Ectodermal cell (in vitro differentiated cells): ENCODE results near the gene SPATS2.
"Not testable (repeated sequence)": the region's sequence is repeated elsewhere in the genome, so short reads cannot be mapped to it uniquely, and the experiment has no call there.

Source experiments
- H3K27ac ChIP-seq: 2 replicates; pipeline ENCODE4 v1.7.0; 2013; ENCODE audit warnings: mild to moderate bottlenecking, low read depth, low read length; ENCODE audit not compliant: insufficient read depth, poor library complexity, severe bottlenecking
- H3K27me3 ChIP-seq: 2 replicates; pipeline ENCODE4 v1.7.0; 2013; ENCODE audit warnings: mild to moderate bottlenecking, low read length; ENCODE audit not compliant: insufficient read depth, control insufficient read depth, poor library complexity, severe bottlenecking
- H3K36me3 ChIP-seq: one replicate; pipeline ENCODE4 v1.7.0; 2013; ENCODE audit warnings: low read length; ENCODE audit not compliant: control insufficient read depth, insufficient read depth
- H3K4me1 ChIP-seq: one replicate; pipeline ENCODE4 v1.7.0; 2013; ENCODE audit warnings: low read length; ENCODE audit not compliant: control insufficient read depth, insufficient read depth
- H3K4me3 ChIP-seq: 2 replicates; pipeline ENCODE4 v1.7.0; 2013; ENCODE audit warnings: low read depth, low read length, control low read depth; ENCODE audit not compliant: insufficient read depth
- H3K9me3 ChIP-seq: 2 replicates; pipeline ENCODE4 v1.7.0; 2013; ENCODE audit warnings: mild to moderate bottlenecking, low read length, moderate library complexity; ENCODE audit not compliant: control insufficient read depth
- WGBS, 2 experiments: methylation state at CpG; one replicate each; pipeline ENCODE4 v1.1.7; 2013; ENCODE audit warnings: missing lambda C conversion rate in 2 of 2; 5-methylcytosine and 5-hydroxymethylcytosine counted together

The SPATS2 gene

GRCh38 chr12:49330032-49330619, 37.1 kb upstream of the SPATS2 start:
- WGBS, 2 experiments, result 95 to 98% methylated on average over 7 of the region's 7 CpGs
- Histone ChIP-seq H3K27me3 (peaks cover 34% of the 10 kb centered on the region), H3K36me3 (peaks cover 42% of the 10 kb centered on the region), H3K9me3 (no peaks in the 10 kb centered on the region), H3K27ac (no peak overlapping the region), H3K4me3 (no peak overlapping the region), H3K4me1 (no peaks in the 10 kb centered on the region)

DNA sequence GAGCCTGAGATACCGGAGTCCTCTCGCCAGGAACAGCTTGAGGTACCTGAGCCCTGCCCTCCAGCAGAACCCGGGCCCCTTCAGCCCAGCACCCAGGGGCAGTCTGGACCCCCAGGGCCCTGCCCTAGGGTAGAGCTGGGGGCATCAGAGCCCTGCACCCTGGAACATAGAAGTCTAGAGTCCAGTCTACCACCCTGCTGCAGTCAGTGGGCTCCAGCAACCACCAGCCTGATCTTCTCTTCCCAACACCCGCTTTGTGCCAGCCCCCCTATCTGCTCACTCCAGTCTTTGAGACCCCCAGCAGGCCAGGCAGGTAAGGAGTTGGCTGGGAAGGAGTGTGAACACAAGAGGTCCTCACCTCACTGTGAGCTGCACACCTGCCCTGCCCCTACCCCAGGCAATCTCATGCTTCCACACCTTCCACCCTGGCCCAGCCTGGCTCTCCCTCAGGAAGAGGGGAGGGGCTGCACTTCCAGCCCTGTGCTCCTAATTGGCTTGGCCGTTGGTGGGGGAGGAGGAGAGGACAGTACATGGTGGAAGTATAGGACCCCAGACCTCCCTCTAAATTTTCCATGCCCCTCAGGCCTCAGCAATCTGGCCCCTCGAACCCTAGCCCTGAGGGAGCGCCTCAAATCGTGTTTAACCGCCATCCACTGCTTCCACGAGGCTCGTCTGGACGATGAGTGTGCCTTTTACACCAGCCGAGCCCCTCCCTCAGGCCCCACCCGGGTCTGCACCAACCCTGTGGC, 36.5 kb upstream of the SPATS2 start:
- Histone ChIP-seq H3K36me3 (peaks cover 38% of the 10 kb centered on the region), H3K27ac (no peak overlapping the region), H3K9me3 (no peaks in the 10 kb centered on the region), H3K4me1 (no peaks in the 10 kb centered on the region), H3K4me3 (no peak overlapping the region), H3K27me3 (peaks cover 41% of the 10 kb centered on the region)
- 89 to 93% methylated on average over 14 of the region's 14 CpGs for WGBS, 2 experiments

- H3K4me1 ChIP-seq, result no peaks in the 10 kb centered on the region
- no peak overlapping the region for H3K4me3 ChIP-seq
- no peak overlapping the region for H3K27ac ChIP-seq
- H3K9me3 ChIP-seq, result no peaks in the 10 kb centered on the region
- 67 to 68% methylated on average over 11 of the region's 11 CpGs for WGBS, 2 experiments
- peaks cover 32% of the 10 kb centered on the region for H3K36me3 ChIP-seq
- H3K27me3 ChIP-seq, result peaks cover 49% of the 10 kb centered on the region
Observed at GRCh38 chr12:49331380-49332222, 35.7 kb upstream of the SPATS2 start.

GRCh38 chr12:49332441-49332861, 34.8 kb upstream of the SPATS2 start:
- Histone ChIP-seq H3K4me1 (peaks cover 3% of the 10 kb centered on the region), H3K4me3 (no peak overlapping the region), H3K36me3 (peaks cover 23% of the 10 kb centered on the region), H3K27ac (no peak overlapping the region), H3K27me3 (peaks cover 57% of the 10 kb centered on the region), H3K9me3 (no peaks in the 10 kb centered on the region)
- 67 to 70% methylated on average over 17 of the region's 17 CpGs for WGBS, 2 experiments

- WGBS, 2 experiments, result 48 to 53% methylated on average over 40 of the region's 40 CpGs
- Histone ChIP-seq H3K27ac (no peak overlapping the region), H3K4me3 (no peak overlapping the region), H3K9me3 (no peaks in the 10 kb centered on the region), H3K36me3 (peaks cover 20% of the 10 kb centered on the region), H3K27me3 (peaks cover 62% of the 10 kb centered on the region), H3K4me1 (peaks cover 8% of the 10 kb centered on the region)
Observed at GRCh38 chr12:49332891-49333371, 34.3 kb upstream of the SPATS2 start.

GRCh38 chr12:49333778-49334177, 33.5 kb upstream of the SPATS2 start:
- Histone ChIP-seq H3K4me1 (peaks cover 10% of the 10 kb centered on the region), H3K36me3 (peaks cover 19% of the 10 kb centered on the region), H3K27me3 (peaks cover 71% of the 10 kb centered on the region)
- not testable (repeated sequence) for H3K27ac ChIP-seq, H3K4me3 ChIP-seq, H3K9me3 ChIP-seq
- WGBS, 2 experiments, result 91 to 93% methylated on average over 19 to 20 of the region's 21 CpGs

DNA sequence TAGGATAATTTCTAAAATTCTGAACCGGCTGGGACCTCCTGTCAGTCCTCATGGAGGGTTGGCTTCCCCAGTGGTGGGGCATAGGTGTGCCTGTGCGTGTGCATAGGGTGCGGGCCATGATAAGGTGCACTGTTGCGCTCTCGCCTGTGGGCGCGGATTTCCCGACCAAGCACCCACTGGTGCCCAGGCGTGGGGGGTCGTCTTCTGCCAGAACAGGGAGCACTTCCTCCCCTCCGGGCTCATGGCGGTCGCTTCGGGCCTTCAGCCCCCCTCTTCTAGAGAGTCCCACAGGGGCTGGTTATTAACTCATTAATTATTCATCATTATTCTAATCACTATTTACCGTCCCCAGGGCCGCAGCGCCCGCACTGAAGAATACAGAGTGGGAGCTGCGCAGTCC, 33.0 kb upstream of the SPATS2 start:
- H3K36me3 ChIP-seq, result peaks cover 14% of the 10 kb centered on the region
- peaks cover 75% of the 10 kb centered on the region for H3K27me3 ChIP-seq
- peaks cover 10% of the 10 kb centered on the region for H3K4me1 ChIP-seq
- no peak overlapping the region for H3K4me3 ChIP-seq
- 89 to 90% methylated on average over 19 of the region's 19 CpGs for WGBS, 2 experiments
- no peaks in the 10 kb centered on the region for H3K9me3 ChIP-seq
- no peak overlapping the region for H3K27ac ChIP-seq

DNA sequence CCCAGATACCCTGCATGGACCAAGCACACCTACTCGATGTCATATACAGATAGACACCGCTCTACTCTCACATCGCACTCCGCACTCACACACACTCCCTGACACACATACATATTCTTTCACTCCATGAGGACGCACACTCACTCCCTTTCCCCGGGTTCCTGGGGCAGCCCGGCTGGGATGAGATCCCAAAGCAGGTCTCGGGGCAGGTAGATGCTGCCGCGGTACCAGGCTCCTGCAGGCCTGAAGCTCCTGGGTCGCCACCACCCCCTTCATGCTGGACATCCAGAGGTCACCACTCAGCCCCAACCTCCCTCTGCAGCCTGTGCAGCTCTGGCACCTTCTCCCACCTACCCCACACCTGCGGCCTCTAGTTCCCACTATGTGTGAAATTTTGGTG, 32.6 kb upstream of the SPATS2 start:
- peaks cover 10% of the 10 kb centered on the region for H3K4me1 ChIP-seq
- 87 to 88% methylated on average over 12 of the region's 12 CpGs for WGBS, 2 experiments
- H3K27ac ChIP-seq, result no peak overlapping the region
- peaks cover 10% of the 10 kb centered on the region for H3K36me3 ChIP-seq
- H3K27me3 ChIP-seq, result peaks cover 80% of the 10 kb centered on the region
- no peak overlapping the region for H3K4me3 ChIP-seq
- H3K9me3 ChIP-seq, result no peaks in the 10 kb centered on the region

DNA sequence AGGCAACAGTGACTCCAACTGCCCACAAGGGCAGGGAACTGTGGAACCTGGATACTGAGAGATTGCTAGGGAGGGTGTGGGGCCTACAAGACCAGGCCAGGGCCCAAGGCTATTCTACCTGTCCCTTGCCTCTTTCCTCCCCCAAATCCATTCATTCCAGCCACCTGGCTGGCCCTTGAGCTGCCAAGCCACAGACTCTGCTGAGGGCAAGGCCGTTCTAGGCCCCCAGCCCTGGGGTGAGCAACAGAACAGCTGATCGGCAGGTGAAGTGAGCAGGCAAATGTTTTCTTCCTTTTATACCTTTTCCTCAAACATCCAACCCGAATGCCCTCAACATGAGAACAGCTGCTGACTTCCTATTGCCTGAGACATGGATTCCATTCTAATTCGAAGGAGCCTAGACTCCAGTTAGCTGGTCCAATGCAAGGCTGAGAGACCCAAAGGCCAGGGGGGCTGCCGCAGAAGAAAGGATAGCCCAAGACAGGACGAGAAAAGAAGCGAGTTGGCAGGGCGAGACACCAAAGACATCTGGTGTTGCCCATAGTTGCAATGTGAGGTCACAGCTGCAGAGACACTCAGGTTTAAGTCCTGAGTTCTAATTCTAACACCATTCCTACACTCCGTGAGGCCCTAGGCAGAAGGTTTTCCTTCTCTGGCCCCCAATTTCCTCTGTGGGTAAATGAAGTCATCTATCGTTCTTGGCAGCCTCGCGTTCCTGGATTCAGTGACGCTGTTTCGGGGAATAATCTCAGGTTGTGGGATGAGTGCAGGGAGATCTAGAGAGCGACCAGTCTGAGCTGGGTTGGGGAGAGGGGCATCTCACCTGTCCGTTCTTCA, 31.9 kb upstream of the SPATS2 start:
- Histone ChIP-seq H3K27ac (no peak overlapping the region), H3K9me3 (no peaks in the 10 kb centered on the region), H3K4me3 (no peak overlapping the region), H3K4me1 (peaks cover 10% of the 10 kb centered on the region), H3K27me3 (peaks cover 86% of the 10 kb centered on the region), H3K36me3 (peaks cover 6% of the 10 kb centered on the region)
- WGBS, 2 experiments, result 79 to 81% methylated on average over 16 of the region's 16 CpGs
